Measurements from ENCODE around the gene TBL1XR1.

TBL1XR1 gene

DNA sequence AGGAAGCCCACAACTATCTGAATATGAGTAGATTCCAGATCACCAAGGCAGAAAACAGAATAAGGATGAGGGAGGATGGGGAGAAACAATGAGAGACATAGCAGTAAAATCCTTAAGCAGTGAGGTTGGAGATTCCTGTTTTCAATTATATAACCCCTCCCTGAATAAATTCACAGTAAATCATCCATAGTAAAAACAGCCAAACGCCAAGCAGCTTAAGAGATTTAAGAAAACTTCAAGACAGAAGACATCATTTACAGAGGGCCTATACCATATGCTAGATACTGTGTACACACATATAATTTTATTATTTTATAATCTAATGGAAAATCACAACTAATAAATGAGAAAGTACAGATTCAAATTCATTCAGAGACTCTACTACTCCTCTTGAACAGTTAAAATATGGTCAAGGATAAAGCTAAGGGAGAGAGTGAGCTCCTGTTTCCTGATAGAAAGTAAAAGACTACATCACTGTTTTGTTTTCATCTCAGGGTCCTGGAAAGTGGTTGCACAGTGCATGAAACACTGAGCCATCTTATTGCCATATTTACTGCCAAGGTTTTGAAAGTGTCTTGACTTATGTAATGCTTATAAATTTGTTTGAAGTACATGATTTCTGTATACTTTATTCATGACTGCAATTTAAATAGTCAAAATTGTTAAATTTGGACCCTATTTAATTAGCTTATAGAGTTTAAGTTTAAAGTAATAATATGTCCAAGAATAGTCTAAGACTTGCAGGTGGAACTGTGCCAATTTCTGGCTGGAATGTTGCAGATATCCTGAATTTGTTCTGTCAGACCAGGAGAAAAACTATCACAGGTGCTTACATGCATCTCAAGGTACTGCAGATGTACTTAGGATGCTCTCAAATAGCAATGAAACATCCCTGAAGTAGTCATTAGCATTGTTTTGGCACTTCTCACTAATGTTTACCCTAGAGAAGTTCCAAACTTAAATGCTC, 141.4 kb downstream of the TBL1XR1 start:
- no peak for DNase-seq (ENCODE audit: insufficient read length, low spot score)
- no peak for FAIRE-seq
- no peak for TF ChIP-seq POLR2A (IDR thresholded peaks at IDR 0.05; ENCODE audit: low read depth, low read length)

DNA sequence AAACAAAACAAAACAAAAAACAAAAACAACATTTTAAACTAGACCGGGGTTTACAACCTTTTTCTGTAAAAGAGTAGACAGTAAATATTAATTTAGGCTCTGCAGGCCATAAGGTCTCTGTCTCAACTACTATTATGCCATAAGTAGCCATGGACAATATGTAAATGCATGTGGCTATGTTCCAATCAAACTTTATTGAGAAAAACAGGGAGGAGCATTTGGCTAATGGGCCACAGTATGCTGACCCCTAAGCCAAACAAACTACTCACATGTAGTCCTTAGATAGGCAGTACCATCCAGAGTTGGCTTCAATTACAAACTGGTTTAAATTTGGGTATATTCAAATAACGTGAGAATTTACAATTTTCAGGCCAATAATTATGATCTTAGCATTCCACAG, 144.2 kb downstream of the TBL1XR1 start:
- TF ChIP-seq POLR2A (IDR thresholded peaks at IDR 0.05; ENCODE audit: low read depth, low read length) = no peak
- no peak for FAIRE-seq
- no peak for DNase-seq (ENCODE audit: insufficient read length, low spot score)

DNA sequence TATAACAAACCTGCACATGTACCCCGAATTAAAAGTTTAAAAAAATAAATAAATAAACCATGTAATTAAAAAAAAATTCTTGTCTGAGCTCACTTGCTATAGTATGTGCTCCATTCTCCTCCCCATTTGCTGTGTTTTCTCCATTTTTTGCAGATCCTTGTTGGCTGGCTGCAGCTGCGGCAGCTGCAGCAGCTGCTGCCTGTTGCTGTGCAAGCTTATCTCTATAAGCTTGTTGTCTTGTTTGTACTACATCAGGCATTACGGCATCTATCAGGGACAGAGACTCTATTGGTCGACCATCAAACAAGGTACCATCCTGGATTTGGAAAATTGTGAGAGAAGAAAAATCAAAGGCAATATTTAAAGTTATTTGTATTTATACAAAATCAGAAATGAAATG, 145.9 kb downstream of the TBL1XR1 start:
- FAIRE-seq = no peak

DNA sequence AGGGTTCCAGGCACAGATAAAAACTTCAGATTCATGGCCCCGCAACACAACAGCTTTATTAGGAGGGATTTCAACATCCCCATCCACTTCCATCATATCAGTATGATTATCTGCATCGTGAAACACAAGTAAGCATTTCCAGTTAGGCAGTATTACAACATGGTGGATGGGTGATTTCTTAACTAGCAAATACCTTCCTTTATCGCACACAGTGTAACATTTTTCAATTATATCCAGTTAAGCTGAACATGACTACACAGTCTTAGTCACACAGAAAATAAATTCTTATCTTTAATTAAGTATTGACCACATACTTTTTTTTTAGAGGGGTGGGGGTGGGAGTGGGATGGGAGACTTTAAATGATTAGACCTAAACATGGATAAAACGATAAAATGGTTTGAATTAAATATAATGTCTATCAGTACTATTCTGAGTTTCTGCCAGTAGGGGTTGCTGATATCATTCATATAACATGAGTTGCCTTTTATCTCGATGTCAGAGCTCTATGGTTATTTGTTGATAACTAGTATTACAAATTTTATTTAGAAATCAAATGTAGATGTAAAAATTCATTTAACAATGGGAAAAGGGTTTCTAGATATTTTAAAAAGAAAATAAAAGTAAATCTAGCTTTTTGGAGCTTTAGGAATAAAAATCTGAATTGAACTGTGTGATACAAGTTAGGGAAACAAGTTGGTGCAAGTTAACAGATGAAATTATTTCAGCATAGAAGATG, 146.6 kb downstream of the TBL1XR1 start:
- peak; percentile 75 for FAIRE-seq
- no peak for DNase-seq (ENCODE audit: insufficient read length, low spot score)
- no peak for TF ChIP-seq POLR2A (IDR thresholded peaks at IDR 0.05; ENCODE audit: low read depth, low read length)

More for the DNA sequence above, 145.9 kb downstream of the TBL1XR1 start:
- DNase-seq (ENCODE audit: insufficient read length, low spot score) = no peak
- no peak for TF ChIP-seq POLR2A (IDR thresholded peaks at IDR 0.05; ENCODE audit: low read depth, low read length)

- FAIRE-seq (no peak), DNase-seq (ENCODE audit: insufficient read length, low spot score) (no peak)
- no peak for TF ChIP-seq POLR2A (IDR thresholded peaks at IDR 0.05; ENCODE audit: low read depth, low read length)
These were observed 151.5 kb downstream of the TBL1XR1 start for GRCh38 chr3:177045767-177046166.

DNA sequence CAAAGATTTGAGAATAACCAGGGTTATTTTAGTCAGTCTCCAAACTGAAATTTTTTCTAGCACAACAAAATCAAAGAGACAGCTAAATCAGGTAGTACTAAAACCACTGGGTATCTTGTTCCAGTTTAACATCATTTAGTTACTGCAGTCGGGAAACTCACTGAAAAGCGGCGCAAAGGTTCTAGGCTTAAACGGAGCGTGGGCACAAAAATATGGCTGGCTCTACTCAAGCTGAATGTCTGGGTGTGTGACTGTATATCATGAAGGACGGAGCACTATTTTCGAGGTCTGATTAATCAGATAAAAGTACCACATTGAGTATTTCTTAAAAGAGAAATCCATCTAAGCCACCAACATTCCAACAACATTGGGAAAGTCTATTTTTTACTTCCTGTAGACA, 152.1 kb downstream of the TBL1XR1 start:
- no peak for FAIRE-seq
- DNase-seq (ENCODE audit: insufficient read length, low spot score) = no peak
- TF ChIP-seq POLR2A (IDR thresholded peaks at IDR 0.05; ENCODE audit: low read depth, low read length) = no peak

DNA sequence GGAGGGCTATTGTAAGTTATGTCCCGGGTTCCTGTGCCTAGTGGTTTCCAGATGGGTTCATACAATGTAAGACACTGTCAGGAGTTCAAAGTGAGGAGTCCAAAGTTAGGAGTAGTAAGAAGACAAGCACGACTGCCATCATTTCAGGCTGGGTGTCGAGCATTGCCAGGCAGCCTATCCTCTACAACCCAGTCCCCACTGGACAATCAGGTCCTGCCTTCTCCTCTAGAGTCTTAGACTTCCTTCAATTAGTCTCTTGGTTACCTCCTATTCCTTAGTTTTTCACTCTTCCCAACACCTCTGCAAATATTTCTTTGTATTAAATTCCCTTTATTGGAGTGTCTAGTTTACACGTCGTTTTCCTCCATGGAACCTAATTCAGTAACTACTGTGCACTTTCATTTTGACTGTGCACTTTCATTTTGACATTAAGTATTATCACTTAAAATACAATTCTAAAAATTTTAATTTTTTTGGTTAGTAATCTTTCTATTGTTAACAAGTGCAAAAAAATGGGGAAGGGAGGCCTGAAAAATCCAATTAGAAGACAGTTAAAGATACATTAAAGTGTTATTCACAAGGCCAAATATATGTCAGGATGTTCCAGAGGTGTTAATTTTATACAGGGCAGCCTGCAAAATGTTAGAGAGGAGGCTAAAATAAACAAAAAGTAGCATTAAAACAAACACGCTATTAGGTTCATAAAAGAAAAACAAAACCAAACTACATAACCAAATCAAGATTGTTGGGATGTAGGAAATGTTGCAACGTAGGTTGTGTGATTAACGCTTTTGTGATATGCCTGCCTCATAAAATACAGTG, 155.3 kb downstream of the TBL1XR1 start:
- TF ChIP-seq POLR2A (IDR thresholded peaks at IDR 0.05; ENCODE audit: low read depth, low read length) = no peak
- FAIRE-seq (no peak), DNase-seq (ENCODE audit: insufficient read length, low spot score) (no peak)

DNA sequence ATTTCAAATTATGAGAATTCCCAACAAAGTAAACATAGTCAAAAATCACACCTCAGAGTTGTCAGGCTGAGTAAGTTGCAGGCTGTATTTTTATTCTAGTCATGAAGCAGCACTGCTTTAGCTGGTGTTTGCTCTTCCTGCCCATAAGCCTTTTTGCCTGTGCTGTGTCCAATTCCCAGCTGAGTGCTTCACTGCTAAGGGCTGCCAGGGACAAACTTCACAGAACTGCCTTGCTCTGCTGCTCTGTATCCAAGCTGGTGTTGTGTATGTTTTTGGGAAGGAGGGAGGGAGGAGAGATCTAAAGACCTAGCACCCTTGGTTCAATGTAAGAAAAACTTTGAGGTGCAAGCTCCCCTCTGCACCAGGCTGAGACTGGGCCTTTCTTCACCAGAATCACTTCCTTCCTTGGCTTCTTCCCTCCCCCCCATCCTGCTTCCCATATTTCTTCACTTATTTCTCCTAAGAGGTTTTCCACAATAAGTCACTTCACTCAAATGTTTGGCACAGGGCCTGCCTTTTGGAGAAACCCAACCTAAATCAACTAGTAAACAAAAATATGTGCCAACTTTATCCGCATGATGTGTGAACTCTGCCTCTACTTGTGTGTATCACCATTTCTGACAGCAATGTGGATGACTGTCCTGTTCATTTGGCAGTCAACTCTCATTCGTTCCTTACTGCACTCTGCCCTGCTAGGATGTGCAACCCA, 156.1 kb downstream of the TBL1XR1 start:
- DNase-seq (ENCODE audit: insufficient read length, low spot score) = no peak
- FAIRE-seq = peak; percentile 74
- TF ChIP-seq POLR2A (IDR thresholded peaks at IDR 0.05; ENCODE audit: low read depth, low read length) = no peak

DNA sequence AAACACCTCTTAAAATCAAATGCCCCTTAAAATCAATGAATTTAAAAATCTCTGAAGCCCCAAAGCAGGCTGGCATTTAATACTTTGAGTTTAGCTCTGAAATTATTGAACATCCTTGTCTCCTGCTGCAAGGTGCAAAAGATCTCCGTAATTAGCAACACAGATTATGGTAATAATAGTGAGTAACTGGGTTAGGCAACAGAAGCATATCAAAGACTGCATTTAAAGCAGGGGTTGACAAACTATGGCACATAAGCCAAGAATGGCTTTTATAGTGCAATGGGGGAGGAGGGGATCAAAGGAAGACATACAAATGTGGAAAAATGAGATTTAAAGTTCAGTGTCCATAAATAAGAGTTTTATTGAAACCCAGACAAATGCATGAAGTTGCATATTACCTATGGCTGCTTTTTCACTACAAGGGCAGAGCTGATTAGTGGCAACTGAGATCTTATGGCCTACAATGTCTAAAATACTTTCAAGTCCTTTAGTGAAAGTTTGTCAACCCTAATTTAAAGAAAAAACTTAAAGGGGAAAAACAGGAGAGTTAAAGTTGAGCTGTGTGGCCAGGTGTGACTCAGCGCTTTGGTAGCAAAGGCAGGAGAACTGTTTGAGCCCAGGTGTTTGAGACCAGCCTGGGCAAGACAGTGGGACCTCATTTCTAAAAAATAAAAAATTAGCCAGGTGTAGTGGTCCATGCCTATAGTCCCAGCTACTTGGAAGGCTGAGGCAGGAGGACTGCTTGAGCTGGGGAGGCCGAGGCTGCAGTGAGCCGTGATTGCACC, 157.6 kb downstream of the TBL1XR1 start:
- FAIRE-seq = no peak

DNA sequence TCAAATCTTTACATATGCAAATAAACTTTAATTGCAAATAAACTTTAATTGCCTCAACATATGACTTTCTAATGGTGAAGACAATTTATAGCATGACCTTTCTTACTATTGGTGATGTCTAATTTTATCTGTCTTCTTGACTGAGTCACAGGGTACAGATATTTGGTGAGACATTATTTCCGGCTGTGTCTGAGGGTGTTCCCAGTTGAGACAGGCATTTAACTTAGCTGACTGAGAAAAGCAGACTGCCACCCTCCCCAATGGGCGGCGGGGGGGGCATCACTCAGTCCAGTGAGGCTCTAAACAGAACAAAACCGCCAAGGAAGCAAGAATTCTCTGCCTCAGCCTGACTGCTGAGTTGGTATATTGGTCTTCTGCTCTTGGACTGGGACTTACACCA, 160.0 kb downstream of the TBL1XR1 start:
- DNase-seq (ENCODE audit: insufficient read length, low spot score) (no peak), FAIRE-seq (no peak)
- TF ChIP-seq POLR2A (IDR thresholded peaks at IDR 0.05; ENCODE audit: low read depth, low read length) = no peak

More for the DNA sequence above, 157.6 kb downstream of the TBL1XR1 start:
- DNase-seq (ENCODE audit: insufficient read length, low spot score) = no peak
- TF ChIP-seq POLR2A (IDR thresholded peaks at IDR 0.05; ENCODE audit: low read depth, low read length) = no peak

DNA sequence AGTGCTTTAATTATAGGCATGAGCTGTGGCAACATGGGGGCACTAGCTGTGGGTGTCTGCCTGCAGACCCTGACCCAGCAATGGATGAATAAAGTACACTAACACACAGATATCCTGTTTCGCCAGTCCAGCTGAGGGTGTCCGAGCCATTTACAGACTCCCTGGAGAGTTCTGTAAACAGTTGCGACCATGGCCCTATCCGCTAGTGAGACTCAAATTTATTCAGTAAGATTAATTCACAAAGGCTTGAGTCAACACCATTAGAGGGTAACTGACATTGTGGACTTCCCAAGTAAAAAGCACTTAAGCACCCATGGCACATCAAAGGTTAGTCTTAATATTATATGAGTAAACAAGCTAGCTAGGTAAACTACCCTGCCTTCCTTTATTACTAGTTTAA, 161.6 kb downstream of the TBL1XR1 start:
- no peak for DNase-seq (ENCODE audit: insufficient read length, low spot score)
- no peak for TF ChIP-seq POLR2A (IDR thresholded peaks at IDR 0.05; ENCODE audit: low read depth, low read length)
- FAIRE-seq = no peak

- no peak for TF ChIP-seq POLR2A (IDR thresholded peaks at IDR 0.05; ENCODE audit: low read depth, low read length)
- DNase-seq (ENCODE audit: insufficient read length, low spot score) (no peak), FAIRE-seq (peak; percentile 50)
These were observed 162.3 kb downstream of the TBL1XR1 start for GRCh38 chr3:177034832-177035475.
